NCI-H345 treated with DMSO at 0.1 percent for 48 hours (cell line): Measurements from ENCODE around the gene P4HTM.

Source experiments
- DNase-seq: peaks from one replicate; lab custom pipeline; 2025; ENCODE audit not compliant: unreplicated experiment; lab: John Stamatoyannopoulos, UW

P4HTM gene

GRCh38 chr3:48982686-48983085 lies 7.4 kb upstream of the P4HTM start:
- DNase-seq, result no peak

DNA sequence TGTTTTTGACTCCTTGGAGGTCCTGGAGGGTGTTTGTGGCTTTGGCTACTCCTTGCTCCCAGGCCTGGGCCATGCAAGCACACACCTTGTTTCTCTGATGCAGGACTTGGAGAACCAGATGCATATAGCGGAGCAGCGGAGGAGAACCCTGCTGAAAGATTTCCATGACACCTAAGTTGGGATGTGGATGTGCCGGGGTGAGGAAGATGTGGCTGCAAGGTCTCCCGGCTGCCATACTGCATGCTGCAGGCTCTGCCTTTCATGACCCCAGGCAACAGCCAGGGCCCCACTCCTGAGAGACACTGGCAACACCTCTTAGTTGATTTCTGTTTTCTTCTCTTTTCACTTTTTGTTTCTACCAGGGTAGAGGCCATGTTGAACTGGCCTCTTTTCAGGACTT lies 6.9 kb upstream of the P4HTM start:
- DNase-seq, result no peak

DNA sequence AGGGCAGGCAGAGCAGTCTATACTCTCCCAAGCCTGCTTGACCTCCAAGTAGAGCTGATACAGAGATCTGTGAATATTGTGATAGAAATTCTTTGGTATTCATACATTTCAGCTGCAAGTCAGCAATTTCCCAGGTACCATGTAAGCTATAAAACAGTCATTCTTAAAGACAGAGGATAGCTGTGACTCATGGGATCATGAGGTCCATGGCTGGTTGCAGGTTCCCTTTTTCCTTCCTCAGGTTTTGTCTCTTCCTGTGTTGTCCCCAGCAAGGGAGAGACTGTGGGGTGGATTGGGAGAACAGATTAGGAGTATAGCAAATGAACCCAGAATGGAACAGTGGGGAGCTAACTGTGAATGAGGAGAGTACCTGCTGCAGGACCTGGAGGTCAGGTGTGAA lies 5.4 kb upstream of the P4HTM start:
- no peak for DNase-seq

DNA sequence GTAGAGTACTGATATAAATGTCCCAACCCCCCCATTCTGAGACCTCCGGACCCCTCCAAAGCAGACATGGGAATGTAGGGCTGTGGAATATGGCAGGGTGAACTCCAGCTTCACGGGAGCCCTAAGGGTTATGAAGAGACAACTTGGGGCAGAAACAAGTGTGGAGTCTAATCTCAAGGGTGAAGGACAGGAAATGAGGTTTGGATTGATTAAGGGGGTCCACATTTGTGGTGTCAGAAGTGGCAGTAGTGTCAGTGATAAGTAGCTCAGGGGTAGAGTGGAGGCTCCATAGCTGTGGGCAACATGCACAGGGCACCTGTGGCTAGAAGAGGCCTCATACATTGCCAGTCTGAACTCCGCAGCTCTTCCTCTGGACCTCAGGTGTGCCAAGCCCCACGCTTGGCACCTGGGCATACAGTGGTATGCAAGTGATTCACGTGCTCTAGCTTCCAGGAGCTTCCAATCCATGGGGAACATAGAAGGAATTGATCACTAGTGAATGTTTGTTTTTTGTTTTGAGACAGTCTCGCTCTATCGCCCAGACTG lies 4.1 kb upstream of the P4HTM start:
- DNase-seq, result no peak

- DNase-seq, result no peak
These were observed 780 bp upstream of the P4HTM start for GRCh38 chr3:48989126-48989795.

- DNase-seq, result no peak
These were observed 812 bp downstream of the P4HTM start for GRCh38 chr3:48990636-48991469.

- DNase-seq, result no peak
These were observed 2.0 kb downstream of the P4HTM start for GRCh38 chr3:48991851-48992545.

- no peak for DNase-seq
These were observed 3.8 kb downstream of the P4HTM start for GRCh38 chr3:48993834-48994233.

GRCh38 chr3:48996640-48997039 lies 6.6 kb downstream of the P4HTM start:
- no peak for DNase-seq

DNA sequence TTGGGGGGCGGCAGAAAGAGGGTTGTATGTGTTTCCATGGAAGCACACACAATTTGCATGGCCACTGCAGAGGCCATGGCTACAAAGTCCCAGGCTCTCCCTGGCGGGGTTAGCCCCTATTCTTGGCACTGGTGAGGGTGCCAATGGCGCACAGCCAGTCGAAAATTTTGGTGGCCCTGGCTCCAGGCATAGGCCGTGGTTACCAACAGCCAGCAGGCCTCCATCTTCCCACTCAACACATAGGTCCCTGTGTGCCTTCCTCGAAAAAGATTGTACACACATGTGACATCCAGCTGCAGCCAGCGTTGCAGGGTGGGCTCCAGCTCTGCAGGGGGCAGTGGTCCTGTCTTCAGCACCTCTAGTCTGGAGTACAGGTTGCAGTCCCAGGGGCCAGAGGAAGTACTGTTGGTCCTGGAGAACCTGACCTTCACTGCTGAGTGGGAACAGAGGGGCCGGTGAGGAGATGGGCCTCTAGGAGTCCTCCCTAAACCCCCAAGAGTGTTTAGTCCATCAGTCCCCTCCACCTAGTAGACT lies 7.1 kb downstream of the P4HTM start:
- no peak for DNase-seq

DNA sequence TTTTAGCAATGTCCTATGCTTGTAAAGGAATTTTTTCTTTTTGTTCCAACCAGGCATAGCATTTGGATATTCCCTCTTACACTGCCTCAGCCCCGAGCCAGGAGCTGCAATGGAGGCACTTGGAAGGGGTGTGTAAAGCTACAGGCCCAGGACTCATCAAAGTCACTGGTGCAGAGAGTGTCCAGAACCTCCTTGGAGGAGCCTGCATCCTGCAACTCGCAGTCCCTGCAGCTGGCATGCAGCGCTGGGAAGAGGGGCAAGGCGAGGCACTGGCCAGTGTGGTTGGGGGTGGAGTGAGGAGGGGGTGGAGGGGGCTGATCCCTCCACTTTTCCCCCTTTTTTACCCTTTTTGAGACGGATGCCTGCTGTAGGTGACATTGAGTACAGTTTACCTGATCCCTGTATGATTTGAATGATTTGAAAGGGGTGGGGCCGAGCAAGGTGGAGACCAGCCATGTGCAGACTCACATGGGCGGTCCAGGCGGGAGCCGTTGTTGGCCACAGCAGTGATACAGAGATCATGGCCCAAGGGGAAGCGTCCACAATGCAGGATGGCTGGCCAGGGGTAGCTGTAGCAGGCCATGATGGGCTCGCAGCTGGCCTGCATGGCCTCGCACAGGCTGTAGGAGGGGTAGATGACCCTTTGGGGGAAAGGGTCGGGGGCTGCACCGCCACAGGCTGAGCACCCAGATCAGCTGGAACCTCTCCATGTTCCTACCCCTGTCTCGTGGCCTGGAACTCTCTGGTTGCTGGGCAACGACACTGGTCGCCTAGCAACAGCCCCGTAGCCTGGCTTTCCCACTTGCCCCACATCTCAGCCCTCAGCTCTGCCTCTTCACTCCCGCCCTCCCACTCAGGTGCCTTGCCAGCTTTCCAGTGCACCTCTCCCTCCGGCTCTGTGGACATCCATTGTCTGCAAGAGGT lies 7.9 kb downstream of the P4HTM start:
- DNase-seq, result peak; percentile 35

DNA sequence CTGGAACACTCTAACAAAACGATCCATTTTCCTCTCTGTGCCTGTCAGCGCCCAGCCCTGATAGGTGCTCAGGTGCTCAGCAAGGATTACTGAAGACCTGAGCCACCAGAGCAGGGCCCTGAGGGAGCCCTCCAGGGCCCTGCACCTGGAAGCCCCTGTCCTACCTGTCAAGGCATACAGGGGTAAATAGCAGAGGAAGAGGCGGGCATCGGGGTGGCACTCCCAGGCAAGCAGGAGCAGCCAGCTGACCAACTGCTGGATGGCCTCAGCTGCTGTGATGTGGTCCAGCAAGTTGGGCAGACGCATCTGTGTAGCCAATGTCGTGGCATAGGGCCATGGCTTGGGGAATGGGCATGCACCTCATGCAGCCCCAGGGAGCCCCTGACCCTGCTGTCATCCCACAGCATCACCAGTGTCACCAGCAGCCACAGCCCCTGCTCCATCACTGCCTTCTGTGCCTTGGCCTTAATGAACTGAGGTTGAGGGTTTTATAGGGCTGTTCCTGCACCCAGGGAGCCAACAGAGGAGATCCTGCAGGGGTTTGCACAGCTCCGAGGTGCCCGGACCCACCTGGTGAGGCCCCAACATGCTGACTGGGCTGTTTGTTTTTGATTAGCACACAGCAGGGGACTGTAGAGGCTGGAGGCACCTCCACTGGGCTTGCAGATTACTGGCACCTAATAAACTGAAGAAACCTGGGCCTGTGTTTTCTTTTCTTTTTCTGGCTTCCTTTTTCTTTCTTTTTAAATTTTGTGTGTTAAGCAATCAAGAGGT lies 9.2 kb downstream of the P4HTM start:
- no peak for DNase-seq

GRCh38 chr3:49001155-49001554 lies 11.1 kb downstream of the P4HTM start:
- no peak for DNase-seq

DNA sequence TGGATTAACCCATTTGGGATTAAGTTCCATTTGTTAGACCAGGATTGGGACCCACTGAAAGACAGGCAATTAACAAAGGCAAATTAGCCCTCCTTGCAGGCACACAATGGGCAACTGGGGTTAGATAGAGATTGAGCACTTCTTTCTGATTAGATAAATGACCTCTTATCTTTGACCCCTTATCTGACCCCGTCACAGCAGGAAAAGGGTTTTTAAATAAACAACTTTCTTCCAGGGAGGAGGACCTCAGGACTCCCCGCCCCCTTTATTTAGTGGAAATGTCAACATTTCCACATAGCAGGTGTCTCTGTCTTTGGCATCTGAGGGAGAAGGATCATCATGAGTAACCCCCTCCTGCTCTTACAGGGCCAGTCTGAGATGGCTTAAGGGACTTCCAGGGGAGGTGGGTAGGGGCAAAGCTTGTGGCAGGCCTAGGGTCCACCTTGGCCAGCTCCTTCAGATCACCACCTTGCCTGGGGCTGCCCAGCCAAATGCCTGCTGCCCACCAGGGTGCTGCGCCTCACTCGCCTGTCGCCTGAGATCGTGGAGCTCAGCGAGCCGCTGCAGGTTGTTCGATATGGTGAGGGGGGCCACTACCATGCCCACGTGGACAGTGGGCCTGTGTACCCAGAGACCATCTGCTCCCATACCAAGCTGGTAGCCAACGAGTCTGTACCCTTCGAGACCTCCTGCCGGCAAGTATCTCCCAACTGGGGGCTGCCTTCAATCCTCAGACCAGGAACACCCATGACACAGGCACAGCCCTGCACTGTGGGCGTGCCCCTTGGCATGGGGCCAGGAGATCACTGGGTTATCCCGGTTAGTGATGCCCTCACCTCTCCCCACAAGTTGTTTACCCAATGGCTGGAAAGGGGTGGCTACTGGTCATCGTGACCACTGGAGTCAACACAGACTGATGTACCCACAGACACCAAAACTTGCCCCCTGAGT lies 14.6 kb downstream of the P4HTM start:
- no peak for DNase-seq

DNA sequence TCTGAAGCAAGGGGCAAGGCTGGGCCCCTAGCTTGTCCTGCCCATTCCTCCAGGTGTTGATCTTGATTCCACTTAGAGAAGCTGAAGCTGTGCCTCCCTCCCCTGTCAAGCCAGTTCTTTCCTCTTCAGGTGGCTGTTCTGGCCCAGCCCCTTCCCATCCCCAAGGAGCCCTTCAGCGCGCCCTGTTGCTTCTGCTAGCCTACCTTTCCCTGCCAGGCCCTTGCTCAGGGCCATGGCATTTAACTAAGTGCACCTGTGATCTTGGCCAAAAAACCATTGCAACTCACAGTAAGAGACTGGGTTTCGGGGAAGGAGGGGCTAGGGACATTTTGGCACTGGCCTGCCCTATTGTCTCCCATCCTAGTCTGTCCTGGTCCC lies 15.3 kb downstream of the P4HTM start:
- DNase-seq, result no peak

DNA sequence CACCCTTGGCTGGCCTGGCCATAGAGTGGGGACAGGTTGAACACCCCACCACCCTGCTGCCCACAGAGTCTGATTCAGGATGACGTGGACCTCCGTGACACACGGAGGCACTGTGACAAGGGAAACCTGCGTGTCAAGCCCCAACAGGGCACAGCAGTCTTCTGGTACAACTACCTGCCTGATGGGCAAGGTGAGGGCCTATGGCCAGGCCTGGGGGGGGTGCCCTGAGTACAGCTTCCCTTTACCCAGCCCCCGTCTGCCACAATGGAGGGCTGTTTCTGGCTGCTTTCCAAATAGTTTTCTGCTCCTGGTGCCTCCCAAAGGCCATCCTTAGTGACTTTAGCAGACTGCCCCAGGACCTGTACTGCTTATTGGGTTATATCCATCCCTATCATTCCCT lies 16.0 kb downstream of the P4HTM start:
- DNase-seq, result no peak

DNA sequence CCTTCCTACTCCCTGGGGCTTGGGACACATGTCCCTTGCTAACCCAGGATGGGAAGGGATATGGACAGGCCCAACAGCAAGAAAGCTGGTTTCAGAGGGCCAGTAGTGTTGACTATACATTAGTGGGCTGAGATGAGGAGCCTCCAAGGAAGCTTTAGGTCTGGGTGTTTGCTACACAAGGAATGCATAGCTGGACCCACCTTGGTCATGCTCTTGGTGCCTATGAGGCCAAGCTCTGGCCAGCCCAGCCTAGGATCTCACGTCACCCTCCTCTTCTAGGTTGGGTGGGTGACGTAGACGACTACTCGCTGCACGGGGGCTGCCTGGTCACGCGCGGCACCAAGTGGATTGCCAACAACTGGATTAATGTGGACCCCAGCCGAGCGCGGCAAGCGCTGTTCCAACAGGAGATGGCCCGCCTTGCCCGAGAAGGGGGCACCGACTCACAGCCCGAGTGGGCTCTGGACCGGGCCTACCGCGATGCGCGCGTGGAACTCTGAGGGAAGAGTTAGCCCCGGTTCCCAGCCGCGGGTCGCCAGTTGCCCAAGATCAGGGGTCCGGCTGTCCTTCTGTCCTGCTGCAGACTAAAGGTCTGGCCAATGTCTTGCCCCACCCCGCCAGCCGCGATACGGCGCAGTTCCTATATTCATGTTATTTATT lies 16.5 kb downstream of the P4HTM start:
- no peak for DNase-seq
